IMR-90 (cell line): ENCODE data around the gene CNTN5. TPM values are rescaled to one million over a fixed set of nuclear protein-coding genes. Genes with fewer than 3 reads are reported as not detected.

Source experiments
- ATAC-seq: fragments of 200-7000 bp; cut with Tn5 transposase; 2 replicates; pipeline ENCODE4 v1.9.1; 2020; ENCODE audit warnings: low read depth, mild to moderate bottlenecking, moderate library complexity
- BruUV-seq: library from RNA; stranded (reverse); fragments of 400-500 nt; replicated peaks from 2 replicates; lab custom pipeline; 2021; lab: Mats Ljungman, UMichigan
- CTCF ChIA-PET: fragments of 300-600 bp; formaldehyde crosslinking; extraction: SDS; loops from one replicate; lab custom pipeline; 2021; ENCODE audit warnings: antibody characterized with exemption; lab: Yijun Ruan, JAX
- POLR2A ChIA-PET: fragments of 300-600 bp; sonication (Branson Sonifier 250); formaldehyde crosslinking; loops from one replicate; lab custom pipeline; 2022; ENCODE audit warnings: antibody characterized with exemption; ENCODE audit not compliant: unreplicated experiment; lab: Charles Lee
- DNase-seq: peaks from one replicate; pipeline ENCODE4 v3.0.0; 2013
- H2AFZ ChIP-seq: replicated peaks from 2 replicates; pipeline ENCODE3; 2013; ENCODE audit warnings: low read length, mild to moderate bottlenecking; ENCODE audit not compliant: poor library complexity
- H2AK5ac ChIP-seq: 2 replicates; pipeline ENCODE4 v1.6.1; 2013; ENCODE audit warnings: low read depth, low read length, inconsistent platforms
- H2AK9ac ChIP-seq: replicated peaks from 2 replicates; pipeline ENCODE3; 2013; ENCODE audit warnings: mild to moderate bottlenecking, low read depth, low read length, moderate library complexity; ENCODE audit not compliant: poor library complexity
- H2BK120ac ChIP-seq: 2 replicates; pipeline ENCODE4 v1.6.1; 2013; ENCODE audit warnings: low read depth, low read length, inconsistent platforms
- H2BK15ac ChIP-seq: 3 replicates; pipeline ENCODE4 v1.6.1; 2013; ENCODE audit warnings: low read depth, low read length, inconsistent platforms
- H2BK20ac ChIP-seq: 2 replicates; pipeline ENCODE4 v1.6.1; 2013; ENCODE audit warnings: low read depth, mild to moderate bottlenecking, inconsistent platforms, low read length, moderate library complexity
- H2BK5ac ChIP-seq: 2 replicates; pipeline ENCODE4 v1.6.1; 2013; ENCODE audit warnings: mild to moderate bottlenecking, low read depth, low read length, inconsistent platforms; ENCODE audit not compliant: poor library complexity, severe bottlenecking
- H3K14ac ChIP-seq: replicated peaks from 2 replicates; pipeline ENCODE4 v1.6.1; 2013; ENCODE audit warnings: low read depth, low read length, inconsistent platforms
- H3K18ac ChIP-seq: 2 replicates; pipeline ENCODE4 v1.6.1; 2013; ENCODE audit warnings: low read depth, low read length, control low read depth
- H3K23ac ChIP-seq: 2 replicates; pipeline ENCODE4 v1.6.1; 2013; ENCODE audit warnings: low read depth, low read length, inconsistent platforms
- H3K27ac ChIP-seq: 2 replicates; pipeline ENCODE4 v1.5.1; 2013; ENCODE audit warnings: mild to moderate bottlenecking, control low read depth, low read length; ENCODE audit not compliant: insufficient read depth
- H3K27me3 ChIP-seq: 2 replicates; pipeline ENCODE4 v1.6.1; 2013; ENCODE audit warnings: low read length; ENCODE audit not compliant: control insufficient read depth, insufficient read depth
- H3K36me3 ChIP-seq: 2 replicates; pipeline ENCODE4 v1.6.1; 2013; ENCODE audit warnings: low read length, mixed read lengths; ENCODE audit not compliant: control insufficient read depth, insufficient read depth
- H3K4ac ChIP-seq: 2 replicates; pipeline ENCODE4 v1.6.1; 2013; ENCODE audit warnings: low read depth, low read length, inconsistent platforms
- H3K4me1 ChIP-seq: 2 replicates; pipeline ENCODE4 v1.6.1; 2013; ENCODE audit warnings: low read length, mixed read lengths; ENCODE audit not compliant: control insufficient read depth, insufficient read depth
- H3K4me2 ChIP-seq: 2 replicates; pipeline ENCODE4 v1.6.1; 2013; ENCODE audit warnings: low read depth, mild to moderate bottlenecking, control low read depth, low read length, moderate library complexity
- H3K4me3 ChIP-seq: 2 replicates; pipeline ENCODE4 v1.5.1; 2013; ENCODE audit warnings: low read depth, mild to moderate bottlenecking, control low read depth, low read length, moderate library complexity; ENCODE audit not compliant: insufficient read depth
- H3K56ac ChIP-seq: 2 replicates; pipeline ENCODE4 v1.6.1; 2013; ENCODE audit warnings: low read length, inconsistent platforms; ENCODE audit not compliant: insufficient read depth; ENCODE audit errors: extremely low read depth
- H3K79me1 ChIP-seq, 2 experiments: 2 replicates each; pipeline ENCODE4 v1.6.1; 2013; ENCODE audit warnings: low read length in 2 of 2, inconsistent platforms in 1 of 2, low read depth in 1 of 2
- H3K9ac ChIP-seq: 2 replicates; pipeline ENCODE4 v1.6.1; 2013; ENCODE audit warnings: low read depth, low read length, control low read depth
- H3K9me1 ChIP-seq: 2 replicates; pipeline ENCODE4 v1.6.1; 2013; ENCODE audit warnings: low read length, inconsistent platforms; ENCODE audit not compliant: insufficient read depth
- H3K9me3 ChIP-seq: 2 replicates; pipeline ENCODE4 v1.6.1; 2013; ENCODE audit warnings: low read length; ENCODE audit not compliant: control insufficient read depth, insufficient read depth
- H4K20me1 ChIP-seq: 2 replicates; pipeline ENCODE4 v1.6.1; 2013; ENCODE audit warnings: low read length, inconsistent platforms; ENCODE audit not compliant: insufficient read depth
- H4K5ac ChIP-seq: 2 replicates; pipeline ENCODE4 v1.6.1; 2013; ENCODE audit warnings: mild to moderate bottlenecking, low read depth, low read length, control low read depth
- H4K8ac ChIP-seq, 2 experiments: 2 replicates each; pipeline ENCODE4 v1.6.1; 2013; ENCODE audit warnings: low read depth in 2 of 2, low read length in 2 of 2, control low read depth in 1 of 2, inconsistent platforms in 1 of 2
- H4K91ac ChIP-seq: 2 replicates; pipeline ENCODE4 v1.6.1; 2013; ENCODE audit warnings: low read depth, low read length, inconsistent platforms; ENCODE audit not compliant: insufficient read depth
- BHLHE40 ChIP-seq: fragments of 150-350 bp; IDR thresholded peaks from 2 replicates; pipeline ENCODE4 v1.6.1; 2016; ENCODE audit warnings: mild to moderate bottlenecking, low read depth, low read length
- MAZ ChIP-seq: IDR thresholded peaks from 2 replicates; pipeline ENCODE4 v1.6.1; 2012; ENCODE audit warnings: low read depth, mild to moderate bottlenecking, low read length, improper control_type of control experiment, moderate library complexity, borderline replicate concordance
- dilution Hi-C: fragments of 300-500 bp; cut with HindIII; formaldehyde crosslinking; loops from one replicate; pipeline ENCODE4 v1.14.3; 2018; ENCODE audit warnings: low sequenced_read_pairs; ENCODE audit not compliant: unreplicated experiment
- in situ Hi-C: fragments of 300-500 bp; cut with MboI; formaldehyde crosslinking; loops from 3 replicates; pipeline ENCODE4 v1.14.3; 2019; ENCODE audit warnings: low sequenced_read_pairs, inconsistent platforms, mixed read lengths
- intact Hi-C: fragments of 100-400 bp; cut with micrococcal nuclease; formaldehyde crosslinking; loops from 2 replicates; pipeline ENCODE4 v1.10.0; 2022
- polyA plus RNA-seq, 3 experiments: library from polyadenylated mRNA; depleted of rRNA; stranded (reverse); fragments of >200 nt; gene quantifications; 2 replicates each; pipeline ENCODE4 v1.2.3, GENCODE V29; 2012; ENCODE audit warnings: low replicate concordance in 1 of 3
- total RNA-seq: library from RNA; depleted of rRNA; stranded (reverse); fragments of >200 nt; gene quantifications from 2 replicates; pipeline ENCODE4 v1.2.3, GENCODE V29; 2012

Gene CNTN5
- total and polyA plus RNA-seq, 2 of the 4 experiments (the other 2 are of a cell fraction): not detected

DNA sequence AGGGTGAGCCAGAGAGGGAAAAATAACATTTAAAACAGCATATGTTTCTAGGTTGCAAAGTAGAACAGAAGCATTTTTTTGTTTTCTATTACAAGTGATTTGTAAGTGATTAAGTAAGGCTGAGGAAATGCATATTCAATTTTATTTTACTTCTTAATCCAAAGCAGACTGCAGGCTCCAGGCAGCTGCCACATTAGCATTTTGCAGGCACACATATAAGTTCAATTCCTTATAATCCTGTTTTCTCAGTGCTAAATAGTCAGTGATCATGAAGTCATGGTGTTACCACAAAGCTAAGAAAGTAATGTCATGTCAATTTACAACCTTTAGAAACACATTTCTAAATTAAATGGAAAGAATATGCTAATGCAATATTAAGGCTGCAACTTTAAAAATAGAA, 149.8 kb downstream of the CNTN5 start:
- intact Hi-C loops: no loop called here
- BruUV-seq: no TSS peak

More for the DNA sequence above, 149.8 kb downstream of the CNTN5 start:
- no peak overlapping the region for H2BK5ac ChIP-seq
- H2AK9ac ChIP-seq: no peak overlapping the region
- H3K79me1 ChIP-seq: no peaks in the 10 kb centered on the region
- peaks cover 2% of the 10 kb centered on the region; the same call in 1 of the 2 replicates for H3K9me3 ChIP-seq
- no peak overlapping the region for H4K5ac ChIP-seq
- H3K9me1 ChIP-seq: no peaks in the 10 kb centered on the region
- H2AFZ ChIP-seq: no peak overlapping the region
- DNase-seq: no peak
- H4K8ac ChIP-seq: no peak overlapping the region
- H4K20me1 ChIP-seq: no peaks in the 10 kb centered on the region
- no peaks in the 10 kb centered on the region for H3K36me3 ChIP-seq
- H2BK20ac ChIP-seq: no peak overlapping the region
- no peak overlapping the region for H2BK15ac ChIP-seq
- H3K4ac ChIP-seq: no peak overlapping the region
- in situ Hi-C loops: no loop called here
- no peak overlapping the region for H3K14ac ChIP-seq
- H3K56ac ChIP-seq: no peak overlapping the region
- H4K91ac ChIP-seq: no peak overlapping the region
- POLR2A ChIA-PET: no interaction called here
- H3K27me3 ChIP-seq: no peaks in the 10 kb centered on the region
- H2BK120ac ChIP-seq: no peak overlapping the region
- TF ChIP-seq BHLHE40 (no peak), MAZ (no peak)
- no peak for ATAC-seq
- dilution Hi-C loops: no loop called here
- no peak overlapping the region for H3K4me3 ChIP-seq
- H3K9ac ChIP-seq: no peak overlapping the region
- no peak overlapping the region for H3K23ac ChIP-seq
- CTCF ChIA-PET: interaction anchor here (0.7 kb wide), 1 partner anchor 22 kb away, joined by 3 read pairs; no protein-coding TSS in a partner anchor
- H3K18ac ChIP-seq: no peak overlapping the region
- H2AK5ac ChIP-seq: no peak overlapping the region
- H3K27ac ChIP-seq: no peak overlapping the region
- H3K4me1 ChIP-seq: no peaks in the 10 kb centered on the region
- no peak overlapping the region for H3K4me2 ChIP-seq
